DND-41 (cell line): ENCODE results near the gene PABPN1L.

Experiments
- ATAC-seq: fragments of 200-7000 bp; cut with Tn5 transposase; 3 replicates; pipeline ENCODE4 v1.9.1; 2021; ENCODE audit warnings: low read depth; ENCODE audit not compliant: insufficient read depth
- DNase-seq: peaks from one replicate; pipeline ENCODE4 v3.0.0-alpha.2; 2020
- H2AFZ ChIP-seq: 2 replicates; pipeline ENCODE4 v1.6.0; 2012; ENCODE audit warnings: low read depth, low read length
- H3K27ac ChIP-seq: 2 replicates; pipeline ENCODE4 v1.5.1; 2012; ENCODE audit warnings: low read length, inconsistent platforms
- H3K27me3 ChIP-seq: fragments of 200-600 bp; sonication (generic); 2 replicates; pipeline ENCODE4 v1.6.0; 2012; ENCODE audit warnings: low read length, mild to moderate bottlenecking, inconsistent platforms; ENCODE audit not compliant: insufficient read depth, poor library complexity
- H3K36me3 ChIP-seq: 2 replicates; pipeline ENCODE4 v1.5.1; 2012; ENCODE audit warnings: low read length, inconsistent platforms; ENCODE audit not compliant: insufficient read depth
- H3K4me1 ChIP-seq: 2 replicates; pipeline ENCODE4 v1.5.1; 2012; ENCODE audit warnings: mild to moderate bottlenecking, low read length; ENCODE audit not compliant: insufficient read depth
- H3K4me2 ChIP-seq: 2 replicates; pipeline ENCODE4 v1.6.0; 2012; ENCODE audit warnings: mild to moderate bottlenecking, moderate library complexity, low read length, inconsistent platforms; ENCODE audit not compliant: insufficient read depth
- H3K4me3 ChIP-seq, 2 experiments: fragments of 200-600 bp in 1 of 2; shearing (Covaris generic) in 1 of 2; 2 replicates each; pipeline ENCODE4 v1.5.1; 2012 to 2016; ENCODE audit warnings: inconsistent platforms in 2 of 2, low read length in 2 of 2, mild to moderate bottlenecking in 2 of 2, low read depth in 1 of 2, moderate library complexity in 1 of 2
- H3K79me2 ChIP-seq: 2 replicates; pipeline ENCODE4 v1.6.0; 2012; ENCODE audit warnings: low read length, inconsistent platforms; ENCODE audit not compliant: insufficient read depth
- H3K9ac ChIP-seq: 2 replicates; pipeline ENCODE4 v1.6.0; 2012; ENCODE audit warnings: low read depth, mild to moderate bottlenecking, inconsistent platforms, low read length, moderate library complexity
- H3K9me3 ChIP-seq: 2 replicates; pipeline ENCODE4 v1.5.1; 2012; ENCODE audit warnings: low read length, moderate library complexity, mild to moderate bottlenecking, inconsistent platforms; ENCODE audit not compliant: insufficient read depth, severe bottlenecking
- H4K20me1 ChIP-seq: 2 replicates; pipeline ENCODE4 v1.6.0; 2012; ENCODE audit warnings: low read length; ENCODE audit not compliant: insufficient read depth
- CTCF ChIP-seq: IDR thresholded peaks from 2 replicates; pipeline ENCODE4 v1.5.1; 2012; ENCODE audit warnings: borderline replicate concordance, low read length, moderate library complexity, mild to moderate bottlenecking; ENCODE audit not compliant: poor library complexity, severe bottlenecking; ENCODE audit errors: extremely low read depth
- EZH2 ChIP-seq: IDR thresholded peaks from 3 replicates; pipeline ENCODE4 v1.6.1; 2012; ENCODE audit warnings: borderline replicate concordance, low read depth, mild to moderate bottlenecking, moderate library complexity, low read length, inconsistent platforms; ENCODE audit not compliant: severe bottlenecking

PABPN1L gene

GRCh38 chr16:88854306-88855111 is 12.0 kb downstream of the PABPN1L start:
- DNase-seq (peak; percentile 29), ATAC-seq (no peak)
- H3K9me3 ChIP-seq: no peaks in the 10 kb centered on the region
- H3K4me2 ChIP-seq: no peak overlapping the region
- no peak overlapping the region for H2AFZ ChIP-seq
- H3K4me3 ChIP-seq: no peak overlapping the region
- peaks cover 24% of the 10 kb centered on the region for H3K79me2 ChIP-seq
- peaks cover 24% of the 10 kb centered on the region for H3K4me1 ChIP-seq
- H3K27ac ChIP-seq: no peak overlapping the region
- no peak for TF ChIP-seq CTCF
- no peak for TF ChIP-seq EZH2
- H3K36me3 ChIP-seq: peaks cover 16% of the 10 kb centered on the region
- no peaks in the 10 kb centered on the region for H3K27me3 ChIP-seq
- H3K9ac ChIP-seq: no peak overlapping the region
- H4K20me1 ChIP-seq: peaks cover 14% of the 10 kb centered on the region

DNA sequence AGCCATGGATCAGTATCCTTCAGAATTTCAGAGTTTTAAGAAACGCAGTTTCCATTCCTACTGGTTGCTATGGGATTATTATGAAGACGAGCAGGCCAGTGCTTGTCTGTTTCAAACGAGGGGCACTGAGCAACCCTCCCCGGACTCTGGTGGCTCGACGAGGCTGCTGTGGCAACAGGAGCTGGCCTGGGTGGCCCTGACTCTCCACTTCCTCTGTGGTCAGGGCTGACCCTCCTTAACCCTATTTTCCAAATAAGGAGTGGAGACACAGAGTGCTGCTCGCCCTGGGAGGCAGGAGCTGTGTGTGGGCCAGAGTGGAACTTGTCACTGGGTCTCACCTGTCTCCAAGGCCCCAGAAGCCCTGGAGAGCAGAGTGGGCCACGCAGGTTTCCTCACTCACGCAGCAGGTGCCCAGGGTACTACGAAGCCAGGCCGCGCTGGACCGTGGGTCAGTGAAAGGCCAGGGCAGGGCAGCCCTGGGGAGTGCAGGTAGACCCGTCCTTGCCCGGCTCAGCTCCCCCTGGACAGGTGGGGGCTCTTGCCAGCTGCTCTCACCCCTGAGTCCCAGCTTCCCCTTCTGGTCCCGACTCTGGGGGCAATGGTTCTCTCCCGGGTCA is 13.0 kb downstream of the PABPN1L start:
- peaks cover 6% of the 10 kb centered on the region; the same call in 1 of the 2 replicates for H3K36me3 ChIP-seq
- H3K9ac ChIP-seq: no peak overlapping the region
- peaks cover 14% of the 10 kb centered on the region for H4K20me1 ChIP-seq
- H3K4me2 ChIP-seq: no peak overlapping the region
- DNase-seq (no peak), ATAC-seq (no peak)
- H3K4me3 ChIP-seq: no peak overlapping the region
- TF ChIP-seq EZH2 (no peak), CTCF (no peak)
- peaks cover 18% of the 10 kb centered on the region for H3K4me1 ChIP-seq
- H2AFZ ChIP-seq: no peak overlapping the region
- no peaks in the 10 kb centered on the region for H3K9me3 ChIP-seq
- H3K79me2 ChIP-seq: peaks cover 19% of the 10 kb centered on the region
- no peaks in the 10 kb centered on the region for H3K27me3 ChIP-seq
- no peak overlapping the region for H3K27ac ChIP-seq

- Histone ChIP-seq H3K27ac (no peak overlapping the region), H4K20me1 (peaks cover 14% of the 10 kb centered on the region), H3K4me3 (no peak overlapping the region), H2AFZ (no peak overlapping the region), H3K4me1 (peaks cover 9% of the 10 kb centered on the region), H3K79me2 (peaks cover 5% of the 10 kb centered on the region; the same call in 1 of the 2 replicates), H3K36me3 (0 out of 2 replicates have a peak, but pooled peaks cover 5% of the 10 kb centered on the region), H3K9ac (no peak overlapping the region), H3K4me2 (no peak overlapping the region), H3K27me3 (no peaks in the 10 kb centered on the region), H3K9me3 (no peaks in the 10 kb centered on the region)
- ATAC-seq: no peak
- TF ChIP-seq CTCF: no peak
- no peak for TF ChIP-seq EZH2
- no peak for DNase-seq
Measured at GRCh38 chr16:88851616-88852015, 14.8 kb downstream of the PABPN1L start.
